Fibroblast of gingiva (primary cell): ENCODE results near the gene UBC.
"Not testable (repeated sequence)": the region's sequence is repeated elsewhere in the genome, so short reads cannot be mapped to it uniquely, and the experiment has no call there.

Experiments used
- DNase-seq: peaks from one replicate; pipeline ENCODE4 v3.0.0-alpha.2; 2011; ENCODE audit warnings: low read depth

UBC gene

GRCh38 chr12:124884587-124885438 is 29.6 kb downstream of the UBC start:
- no peak for DNase-seq

GRCh38 chr12:124883263-124884130 is 31.0 kb downstream of the UBC start:
- DNase-seq, result no peak

GRCh38 chr12:124881123-124881522 is 33.3 kb downstream of the UBC start:
- no peak for DNase-seq

- not testable (repeated sequence) for DNase-seq
These were observed 34.1 kb downstream of the UBC start for GRCh38 chr12:124880335-124880734.

- DNase-seq, result no peak
These were observed 35.5 kb downstream of the UBC start for GRCh38 chr12:124878795-124879516.

- no peak for DNase-seq
These were observed 37.0 kb downstream of the UBC start for GRCh38 chr12:124877423-124877822.

GRCh38 chr12:124876171-124876570 is 38.3 kb downstream of the UBC start:
- DNase-seq, result no peak

- DNase-seq, result no peak
These were observed 38.7 kb downstream of the UBC start for GRCh38 chr12:124875803-124876132.

GRCh38 chr12:124874988-124875802 is 39.3 kb downstream of the UBC start:
- no peak for DNase-seq

- no peak for DNase-seq
These were observed 40.3 kb downstream of the UBC start for GRCh38 chr12:124874188-124874587.

GRCh38 chr12:124872068-124872719 is 42.3 kb downstream of the UBC start:
- no peak for DNase-seq

- DNase-seq, result no peak
These were observed 43.2 kb downstream of the UBC start for GRCh38 chr12:124871297-124871696.

GRCh38 chr12:124870515-124870914 is 43.9 kb downstream of the UBC start:
- DNase-seq, result no peak

GRCh38 chr12:124869059-124869665 is 45.3 kb downstream of the UBC start:
- DNase-seq, result no peak

GRCh38 chr12:124868252-124869058 is 46.0 kb downstream of the UBC start:
- DNase-seq, result no peak

- peak; percentile 51 for DNase-seq
These were observed 47.0 kb downstream of the UBC start for GRCh38 chr12:124867401-124867930.

- DNase-seq, result no peak
These were observed 47.5 kb downstream of the UBC start for GRCh38 chr12:124866883-124867400.

- no peak for DNase-seq
These were observed 48.1 kb downstream of the UBC start for GRCh38 chr12:124866195-124866882.

GRCh38 chr12:124865728-124866127 is 48.7 kb downstream of the UBC start:
- DNase-seq, result no peak
